HepG2 (cell line): Measurements from ENCODE around the gene EEPD1. TPM values are rescaled to one million over a fixed set of nuclear protein-coding genes. Genes with fewer than 3 reads are reported as not detected.

Experiments used
- BRCA1 ChIP-seq: sonication (generic); formaldehyde crosslinking; IDR thresholded peaks from 2 replicates; pipeline ENCODE4 v1.4.0; 2020; ENCODE audit warnings: missing genetic modification reagents
- HCFC1 ChIP-seq: fragments of 150-350 bp; IDR thresholded peaks from 2 replicates; pipeline ENCODE4 v1.6.1; 2014; ENCODE audit warnings: low read depth, low read length
- JUNB ChIP-seq: sonication (generic); formaldehyde crosslinking; IDR thresholded peaks from 2 replicates; pipeline ENCODE4 v1.8.0; 2022; ENCODE audit warnings: missing genetic modification reagents, mild to moderate bottlenecking, borderline replicate concordance
- KDM5B ChIP-seq: sonication (generic); formaldehyde crosslinking; IDR thresholded peaks from 2 replicates; pipeline ENCODE4 v1.4.0; 2020; ENCODE audit warnings: missing genetic modification reagents, mild to moderate bottlenecking, borderline replicate concordance
- KDM6A ChIP-seq: IDR thresholded peaks from 2 replicates; pipeline ENCODE4 v1.6.1; 2016; ENCODE audit warnings: low read depth
- MBD4 ChIP-seq: IDR thresholded peaks from 2 replicates; pipeline ENCODE4 v1.6.1; 2012; ENCODE audit warnings: low read length, inconsistent platforms, borderline replicate concordance
- MTA1 ChIP-seq: sonication (generic); formaldehyde crosslinking; IDR thresholded peaks from 2 replicates; pipeline ENCODE4 v1.4.0; 2020; ENCODE audit warnings: missing genetic modification reagents, mild to moderate bottlenecking, borderline replicate concordance
- PAWR ChIP-seq: sonication (generic); formaldehyde crosslinking; IDR thresholded peaks from 2 replicates; pipeline ENCODE4 v1.4.0; 2020; ENCODE audit warnings: missing genetic modification reagents, mild to moderate bottlenecking, borderline replicate concordance
- TCF7 ChIP-seq: sonication (generic); IDR thresholded peaks from 2 replicates; pipeline ENCODE4 v1.6.1; 2016; ENCODE audit warnings: antibody characterized with exemption, low read depth
- ZNF225 ChIP-seq: sonication (generic); formaldehyde crosslinking; IDR thresholded peaks from 2 replicates; pipeline ENCODE4 v1.4.0; 2020; ENCODE audit warnings: mild to moderate bottlenecking, missing genetic modification reagents
- ZNF335 ChIP-seq: sonication (generic); formaldehyde crosslinking; IDR thresholded peaks from 2 replicates; pipeline ENCODE4 v1.4.0; 2020; ENCODE audit warnings: missing genetic modification reagents
- ZNF460 ChIP-seq: sonication (generic); formaldehyde crosslinking; IDR thresholded peaks from 2 replicates; pipeline ENCODE4 v1.5.1; 2020; ENCODE audit warnings: missing genetic modification reagents, mild to moderate bottlenecking, borderline replicate concordance
- ZNF605 ChIP-seq: sonication (generic); formaldehyde crosslinking; IDR thresholded peaks from 2 replicates; pipeline ENCODE4 v1.8.0; 2022; ENCODE audit warnings: mild to moderate bottlenecking, missing genetic modification reagents
- ZNF713 ChIP-seq: sonication (generic); formaldehyde crosslinking; IDR thresholded peaks from 2 replicates; pipeline ENCODE4 v1.4.0; 2020; ENCODE audit warnings: mild to moderate bottlenecking, missing genetic modification reagents
- polyA plus RNA-seq, 8 experiments: library from polyadenylated mRNA; depleted of rRNA in 3 of 8; stranded (reverse) in 7 of 8; unstranded in 1 of 8; fragments of >200 nt; fragmentation: Illumina TruSeq in 4 of 8; extraction: Trizol in 4 of 8; gene quantifications; 2 replicates each; pipeline versions ENCODE4 v1.2.1 to v1.2.3, GENCODE V29; 2011 to 2016; ENCODE audit warnings: low read depth in 4 of 8, missing spikeins in 1 of 8, mixed read lengths in 1 of 8; ENCODE audit not compliant: insufficient read depth in 1 of 8
- total RNA-seq, 5 experiments: library from RNA; depleted of rRNA; stranded (reverse); fragments of >200 nt; fragmentation: Illumina TruSeq; extraction: Trizol; gene quantifications; 2 replicates each; pipeline ENCODE4 v1.2.3, GENCODE V29; 2016; ENCODE audit warnings: low read depth in 1 of 5
- TF ChIP-seq, protein P1 (sequence below): sonication (generic); formaldehyde crosslinking; IDR thresholded peaks from 2 replicates; pipeline ENCODE4 v1.5.1; 2020; ENCODE audit warnings: mild to moderate bottlenecking, missing genetic modification reagents, borderline replicate concordance
- TF ChIP-seq, protein P2 (sequence below): sonication (generic); formaldehyde crosslinking; IDR thresholded peaks from 2 replicates; pipeline ENCODE4 v1.4.0; 2020; ENCODE audit warnings: missing genetic modification reagents
- TF ChIP-seq, protein P3 (sequence below), 2 experiments: sonication (generic) in 1 of 2; formaldehyde crosslinking in 1 of 2; IDR thresholded peaks; 2 replicates each; pipeline versions ENCODE4 v1.4.0 to v1.6.1; 2016 to 2020; ENCODE audit warnings: borderline replicate concordance in 1 of 2, low read depth in 1 of 2, mild to moderate bottlenecking in 1 of 2, missing genetic modification reagents in 1 of 2
- TF ChIP-seq, protein P4 (sequence below): sonication (generic); formaldehyde crosslinking; IDR thresholded peaks from 2 replicates; pipeline ENCODE4 v1.8.1; 2023; ENCODE audit warnings: mild to moderate bottlenecking, missing genetic modification reagents

EEPD1 gene
- total and polyA plus RNA-seq, 2 of the 13 experiments (the other 11 are each of a cell fraction or from before 2014, with no cell fraction given), result 10.1 to 16.4 TPM

DNA sequence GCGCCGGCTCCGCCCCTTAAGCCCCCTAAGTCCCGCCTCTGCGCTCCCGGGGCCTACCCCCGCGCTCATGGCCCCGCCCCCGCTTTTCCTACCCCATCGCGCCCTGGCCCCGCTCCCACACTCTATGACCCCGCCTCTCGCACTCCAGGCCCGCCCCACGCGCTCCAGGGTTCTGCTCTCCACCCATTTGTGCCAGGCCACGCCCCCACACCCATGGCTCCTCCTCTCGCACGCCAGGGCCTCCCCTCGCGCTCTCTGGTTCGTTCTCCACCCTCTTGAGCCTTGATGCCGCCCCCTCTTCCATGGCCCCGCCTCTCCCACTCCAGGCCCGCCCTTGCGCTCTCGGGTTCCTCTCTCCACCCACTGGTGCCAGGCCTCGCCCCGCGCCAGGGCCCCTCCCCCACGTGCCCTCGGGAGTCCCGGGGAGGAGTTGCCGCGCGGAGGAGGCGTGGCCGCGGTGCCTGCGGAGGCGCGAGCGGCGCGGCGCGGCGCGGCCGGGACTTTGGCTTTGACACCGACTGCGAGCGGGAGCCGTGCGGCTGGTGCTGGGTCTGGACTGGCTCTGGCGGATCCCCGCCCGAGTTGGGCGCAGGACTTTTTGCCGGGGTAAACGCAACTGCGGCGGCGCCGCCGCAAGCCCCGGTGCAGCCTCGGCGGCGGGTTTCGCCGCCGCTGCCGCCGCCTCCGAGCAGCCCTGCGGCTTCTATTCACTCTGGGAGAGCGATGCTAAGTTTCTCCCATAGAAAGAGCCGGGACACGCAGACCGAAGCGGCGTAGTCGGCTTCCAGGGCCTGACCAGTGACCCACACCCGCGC lies at the start of gene EEPD1 (continued):
- TF ChIP-seq TCF7 (no peak), ZNF335 (CRISPR knock-in tag) (no peak), BRCA1 (CRISPR knock-in tag) (no peak), KDM5B (CRISPR knock-in tag) (peak; percentile 44; the same call in 1 of the 2 replicates), KDM6A (CRISPR knock-in tag) (no peak), ZNF713 (no peak), MBD4 (no peak), ZNF460 (CRISPR knock-in tag) (no peak), ZNF225 (CRISPR knock-in tag) (no peak), HCFC1 (no peak), ZNF605 (CRISPR knock-in tag) (peak; percentile 36; the same call in 1 of the 2 replicates), MTA1 (no peak; the same call in 1 of the 2 replicates), JUNB (CRISPR knock-in tag) (no peak), PAWR (CRISPR knock-in tag) (no peak)
- TF ChIP-seq, protein P1, sequence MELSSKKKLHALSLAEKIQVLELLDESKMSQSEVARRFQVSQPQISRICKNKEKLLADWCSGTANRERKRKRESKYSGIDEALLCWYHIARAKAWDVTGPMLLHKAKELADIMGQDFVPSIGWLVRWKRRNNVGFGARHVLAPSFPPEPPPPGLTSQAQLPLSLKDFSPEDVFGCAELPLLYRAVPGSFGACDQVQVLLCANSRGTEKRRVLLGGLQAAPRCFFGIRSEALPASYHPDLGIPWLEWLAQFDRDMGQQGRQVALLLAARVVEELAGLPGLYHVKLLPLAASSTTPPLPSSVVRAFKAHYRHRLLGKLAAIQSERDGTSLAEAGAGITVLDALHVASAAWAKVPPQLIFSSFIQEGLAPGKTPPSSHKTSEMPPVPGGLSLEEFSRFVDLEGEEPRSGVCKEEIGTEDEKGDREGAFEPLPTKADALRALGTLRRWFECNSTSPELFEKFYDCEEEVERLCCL (CRISPR knock-in tag), result no peak
- TF ChIP-seq, protein P2, sequence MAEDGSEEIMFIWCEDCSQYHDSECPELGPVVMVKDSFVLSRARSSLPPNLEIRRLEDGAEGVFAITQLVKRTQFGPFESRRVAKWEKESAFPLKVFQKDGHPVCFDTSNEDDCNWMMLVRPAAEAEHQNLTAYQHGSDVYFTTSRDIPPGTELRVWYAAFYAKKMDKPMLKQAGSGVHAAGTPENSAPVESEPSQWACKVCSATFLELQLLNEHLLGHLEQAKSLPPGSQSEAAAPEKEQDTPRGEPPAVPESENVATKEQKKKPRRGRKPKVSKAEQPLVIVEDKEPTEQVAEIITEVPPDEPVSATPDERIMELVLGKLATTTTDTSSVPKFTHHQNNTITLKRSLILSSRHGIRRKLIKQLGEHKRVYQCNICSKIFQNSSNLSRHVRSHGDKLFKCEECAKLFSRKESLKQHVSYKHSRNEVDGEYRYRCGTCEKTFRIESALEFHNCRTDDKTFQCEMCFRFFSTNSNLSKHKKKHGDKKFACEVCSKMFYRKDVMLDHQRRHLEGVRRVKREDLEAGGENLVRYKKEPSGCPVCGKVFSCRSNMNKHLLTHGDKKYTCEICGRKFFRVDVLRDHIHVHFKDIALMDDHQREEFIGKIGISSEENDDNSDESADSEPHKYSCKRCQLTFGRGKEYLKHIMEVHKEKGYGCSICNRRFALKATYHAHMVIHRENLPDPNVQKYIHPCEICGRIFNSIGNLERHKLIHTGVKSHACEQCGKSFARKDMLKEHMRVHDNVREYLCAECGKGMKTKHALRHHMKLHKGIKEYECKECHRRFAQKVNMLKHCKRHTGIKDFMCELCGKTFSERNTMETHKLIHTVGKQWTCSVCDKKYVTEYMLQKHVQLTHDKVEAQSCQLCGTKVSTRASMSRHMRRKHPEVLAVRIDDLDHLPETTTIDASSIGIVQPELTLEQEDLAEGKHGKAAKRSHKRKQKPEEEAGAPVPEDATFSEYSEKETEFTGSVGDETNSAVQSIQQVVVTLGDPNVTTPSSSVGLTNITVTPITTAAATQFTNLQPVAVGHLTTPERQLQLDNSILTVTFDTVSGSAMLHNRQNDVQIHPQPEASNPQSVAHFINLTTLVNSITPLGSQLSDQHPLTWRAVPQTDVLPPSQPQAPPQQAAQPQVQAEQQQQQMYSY (CRISPR knock-in tag), result no peak
- TF ChIP-seq, protein P3, sequence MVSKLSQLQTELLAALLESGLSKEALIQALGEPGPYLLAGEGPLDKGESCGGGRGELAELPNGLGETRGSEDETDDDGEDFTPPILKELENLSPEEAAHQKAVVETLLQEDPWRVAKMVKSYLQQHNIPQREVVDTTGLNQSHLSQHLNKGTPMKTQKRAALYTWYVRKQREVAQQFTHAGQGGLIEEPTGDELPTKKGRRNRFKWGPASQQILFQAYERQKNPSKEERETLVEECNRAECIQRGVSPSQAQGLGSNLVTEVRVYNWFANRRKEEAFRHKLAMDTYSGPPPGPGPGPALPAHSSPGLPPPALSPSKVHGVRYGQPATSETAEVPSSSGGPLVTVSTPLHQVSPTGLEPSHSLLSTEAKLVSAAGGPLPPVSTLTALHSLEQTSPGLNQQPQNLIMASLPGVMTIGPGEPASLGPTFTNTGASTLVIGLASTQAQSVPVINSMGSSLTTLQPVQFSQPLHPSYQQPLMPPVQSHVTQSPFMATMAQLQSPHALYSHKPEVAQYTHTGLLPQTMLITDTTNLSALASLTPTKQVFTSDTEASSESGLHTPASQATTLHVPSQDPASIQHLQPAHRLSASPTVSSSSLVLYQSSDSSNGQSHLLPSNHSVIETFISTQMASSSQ (IDR thresholded peaks at IDR 0.05; ENCODE audit: low read depth), result no peak
- TF ChIP-seq, protein P3 (CRISPR knock-in tag; IDR thresholded peaks at IDR 0.05; ENCODE audit: borderline replicate concordance), result peak; percentile 61; the same call in 1 of the 2 replicates
- TF ChIP-seq, protein P4, sequence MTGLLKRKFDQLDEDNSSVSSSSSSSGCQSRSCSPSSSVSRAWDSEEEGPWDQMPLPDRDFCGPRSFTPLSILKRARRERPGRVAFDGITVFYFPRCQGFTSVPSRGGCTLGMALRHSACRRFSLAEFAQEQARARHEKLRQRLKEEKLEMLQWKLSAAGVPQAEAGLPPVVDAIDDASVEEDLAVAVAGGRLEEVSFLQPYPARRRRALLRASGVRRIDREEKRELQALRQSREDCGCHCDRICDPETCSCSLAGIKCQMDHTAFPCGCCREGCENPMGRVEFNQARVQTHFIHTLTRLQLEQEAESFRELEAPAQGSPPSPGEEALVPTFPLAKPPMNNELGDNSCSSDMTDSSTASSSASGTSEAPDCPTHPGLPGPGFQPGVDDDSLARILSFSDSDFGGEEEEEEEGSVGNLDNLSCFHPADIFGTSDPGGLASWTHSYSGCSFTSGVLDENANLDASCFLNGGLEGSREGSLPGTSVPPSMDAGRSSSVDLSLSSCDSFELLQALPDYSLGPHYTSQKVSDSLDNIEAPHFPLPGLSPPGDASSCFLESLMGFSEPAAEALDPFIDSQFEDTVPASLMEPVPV (CRISPR knock-in tag), result peak; percentile 62; the same call in 1 of the 2 replicates
